IPS-20b (cell line): ENCODE data around the gene RFX1.
"Not testable (repeated sequence)": the region's sequence is repeated elsewhere in the genome, so short reads cannot be mapped to it uniquely, and the experiment has no call there.

Source experiments
- H3K27ac ChIP-seq: one replicate; pipeline ENCODE4 v1.5.1; 2013; ENCODE audit warnings: low read length
- H3K27me3 ChIP-seq: 2 replicates; pipeline ENCODE4 v1.6.1; 2013; ENCODE audit warnings: mild to moderate bottlenecking, low read length, inconsistent platforms; ENCODE audit not compliant: insufficient read depth
- H3K36me3 ChIP-seq: 2 replicates; pipeline ENCODE4 v1.6.1; 2013; ENCODE audit warnings: low read depth, mild to moderate bottlenecking, inconsistent platforms, low read length, moderate library complexity; ENCODE audit not compliant: insufficient read depth
- H3K4me1 ChIP-seq: 2 replicates; pipeline ENCODE4 v1.6.1; 2013; ENCODE audit warnings: mild to moderate bottlenecking, control low read depth, inconsistent platforms, low read length, moderate library complexity; ENCODE audit not compliant: insufficient read depth
- H3K4me3 ChIP-seq: 2 replicates; pipeline ENCODE4 v1.5.1; 2013; ENCODE audit warnings: mild to moderate bottlenecking, low read length, inconsistent platforms
- H3K9ac ChIP-seq: 2 replicates; pipeline ENCODE4 v1.6.1; 2013; ENCODE audit warnings: low read depth, mild to moderate bottlenecking, inconsistent platforms, low read length, moderate library complexity
- H3K9me3 ChIP-seq: 2 replicates; pipeline ENCODE4 v1.6.1; 2013; ENCODE audit warnings: mild to moderate bottlenecking, low read depth, low read length, inconsistent platforms; ENCODE audit not compliant: insufficient read depth

RFX1 gene

GRCh38 chr19:13973479-13973878 is 32.6 kb downstream of the RFX1 start:
- not testable (repeated sequence) for H3K4me3 ChIP-seq, H3K9me3 ChIP-seq, H3K4me1 ChIP-seq, H3K27me3 ChIP-seq, H3K27ac ChIP-seq
- Histone ChIP-seq H3K9ac (peak overlapping the region; percentile 43; the same call in 1 of the 2 replicates), H3K36me3 (peaks cover 17% of the 10 kb centered on the region)

- Histone ChIP-seq H3K27me3 (no peaks in the 10 kb centered on the region), H3K36me3 (peaks cover 20% of the 10 kb centered on the region), H3K4me3 (no peak overlapping the region), H3K4me1 (no peaks in the 10 kb centered on the region), H3K9ac (no peak overlapping the region), H3K9me3 (no peaks in the 10 kb centered on the region), H3K27ac (no peak overlapping the region)
These were observed 33.6 kb downstream of the RFX1 start for GRCh38 chr19:13972368-13973155.

- not testable (repeated sequence) for H3K9me3 ChIP-seq, H3K27me3 ChIP-seq, H3K4me1 ChIP-seq, H3K27ac ChIP-seq, H3K4me3 ChIP-seq, H3K9ac ChIP-seq
- peaks cover 25% of the 10 kb centered on the region for H3K36me3 ChIP-seq
These were observed 34.3 kb downstream of the RFX1 start for GRCh38 chr19:13971868-13972267.

- Histone ChIP-seq H3K4me1 (no peaks in the 10 kb centered on the region), H3K36me3 (peaks cover 32% of the 10 kb centered on the region), H3K9ac (no peak overlapping the region)
These were observed 36.2 kb downstream of the RFX1 start for GRCh38 chr19:13969897-13970296.

GRCh38 chr19:13968999-13969398 is 37.1 kb downstream of the RFX1 start:
- peaks cover 37% of the 10 kb centered on the region for H3K36me3 ChIP-seq

More at GRCh38 chr19:13969897-13970296, 36.2 kb downstream of the RFX1 start:
- Histone ChIP-seq H3K27me3 (no peaks in the 10 kb centered on the region), H3K27ac (no peak overlapping the region), H3K9me3 (no peaks in the 10 kb centered on the region), H3K4me3 (no peak overlapping the region)

GRCh38 chr19:13968383-13968935 is 37.7 kb downstream of the RFX1 start:
- no peak overlapping the region for H3K4me3 ChIP-seq
- peaks cover 37% of the 10 kb centered on the region for H3K36me3 ChIP-seq
- no peaks in the 10 kb centered on the region for H3K27me3 ChIP-seq
- no peak overlapping the region for H3K27ac ChIP-seq
- H3K9me3 ChIP-seq, result no peaks in the 10 kb centered on the region
- H3K4me1 ChIP-seq, result no peaks in the 10 kb centered on the region
- no peak overlapping the region for H3K9ac ChIP-seq

More at GRCh38 chr19:13968999-13969398, 37.1 kb downstream of the RFX1 start:
- H3K27ac ChIP-seq, result no peak overlapping the region
- H3K4me3 ChIP-seq, result no peak overlapping the region
- H3K9ac ChIP-seq, result no peak overlapping the region
- H3K4me1 ChIP-seq, result no peaks in the 10 kb centered on the region
- H3K9me3 ChIP-seq, result no peaks in the 10 kb centered on the region
- no peaks in the 10 kb centered on the region for H3K27me3 ChIP-seq

- not testable (repeated sequence) for H3K4me1 ChIP-seq, H3K27ac ChIP-seq, H3K9me3 ChIP-seq, H3K27me3 ChIP-seq, H3K4me3 ChIP-seq, H3K9ac ChIP-seq
- peaks cover 37% of the 10 kb centered on the region for H3K36me3 ChIP-seq
These were observed 38.9 kb downstream of the RFX1 start for GRCh38 chr19:13967206-13967605.

GRCh38 chr19:13966684-13967128 is 39.4 kb downstream of the RFX1 start:
- Histone ChIP-seq H3K9me3 (no peaks in the 10 kb centered on the region), H3K4me1 (no peaks in the 10 kb centered on the region), H3K36me3 (peaks cover 37% of the 10 kb centered on the region), H3K27ac (no peak overlapping the region), H3K9ac (no peak overlapping the region), H3K4me3 (no peak overlapping the region), H3K27me3 (no peaks in the 10 kb centered on the region)

GRCh38 chr19:13965926-13966683 is 40.0 kb downstream of the RFX1 start:
- H3K9me3 ChIP-seq, result no peaks in the 10 kb centered on the region
- H3K4me3 ChIP-seq, result no peak overlapping the region
- H3K4me1 ChIP-seq, result no peaks in the 10 kb centered on the region
- H3K27me3 ChIP-seq, result no peaks in the 10 kb centered on the region
- H3K27ac ChIP-seq, result no peak overlapping the region
- no peak overlapping the region for H3K9ac ChIP-seq
- H3K36me3 ChIP-seq, result peaks cover 37% of the 10 kb centered on the region

- no peak overlapping the region for H3K27ac ChIP-seq
- no peaks in the 10 kb centered on the region for H3K4me1 ChIP-seq
- H3K27me3 ChIP-seq, result no peaks in the 10 kb centered on the region
- no peaks in the 10 kb centered on the region for H3K9me3 ChIP-seq
- H3K9ac ChIP-seq, result no peak overlapping the region
- peaks cover 43% of the 10 kb centered on the region for H3K36me3 ChIP-seq
- no peak overlapping the region for H3K4me3 ChIP-seq
These were observed 40.7 kb downstream of the RFX1 start for GRCh38 chr19:13965377-13965896.

GRCh38 chr19:13964776-13965175 is 41.3 kb downstream of the RFX1 start:
- Histone ChIP-seq H3K9me3 (no peaks in the 10 kb centered on the region), H3K9ac (no peak overlapping the region), H3K36me3 (peaks cover 46% of the 10 kb centered on the region), H3K4me1 (no peaks in the 10 kb centered on the region), H3K4me3 (no peak overlapping the region), H3K27ac (no peak overlapping the region), H3K27me3 (no peaks in the 10 kb centered on the region)
